Panc1 (cell line): ENCODE results near the gene SLFN12. TPM values are rescaled to one million over a fixed set of nuclear protein-coding genes. Genes with fewer than 3 reads are reported as not detected.
"Not testable (repeated sequence)": the region's sequence is repeated elsewhere in the genome, so short reads cannot be mapped to it uniquely, and the experiment has no call there.

ENCODE experiments used
- ATAC-seq: fragments of 200-7000 bp; cut with Tn5 transposase; 2 replicates; pipeline ENCODE4 v1.9.1; 2020; ENCODE audit warnings: mild to moderate bottlenecking, moderate library complexity
- BruUV-seq: library from RNA; stranded (reverse); fragments of 400-500 nt; replicated peaks from 2 replicates; lab custom pipeline; 2021; lab: Mats Ljungman, UMichigan
- CTCF ChIA-PET: fragments of 300-600 bp; sonication (Branson Sonifier 250); formaldehyde crosslinking; loops from one replicate; lab custom pipeline; 2022; ENCODE audit warnings: antibody characterized with exemption; lab: Charles Lee
- POLR2A ChIA-PET: fragments of 300-600 bp; sonication (Branson Sonifier 250); formaldehyde crosslinking; loops from one replicate; lab custom pipeline; 2022; ENCODE audit warnings: antibody characterized with exemption; lab: Charles Lee
- DNase-seq: peaks from one replicate; pipeline ENCODE4 v3.0.0-alpha.2; 2010; ENCODE audit warnings: low read depth, low spot score
- H3K27ac ChIP-seq: 2 replicates; pipeline ENCODE4 v1.5.1; 2011; ENCODE audit warnings: mild to moderate bottlenecking, low read length, inconsistent platforms
- H3K27me3 ChIP-seq: fragments of 200-500 bp; sonication (Bioruptor generic); 2 replicates; pipeline ENCODE4 v1.6.0; 2014; ENCODE audit warnings: low read length, inconsistent platforms; ENCODE audit not compliant: control insufficient read depth, insufficient read depth
- H3K36me3 ChIP-seq: fragments of 200-500 bp; sonication (Bioruptor generic); 2 replicates; pipeline ENCODE4 v1.5.1; 2014; ENCODE audit warnings: inconsistent platforms, mild to moderate bottlenecking, low read length, moderate library complexity; ENCODE audit not compliant: control insufficient read depth, insufficient read depth
- H3K4me1 ChIP-seq: 2 replicates; pipeline ENCODE4 v1.5.1; 2011; ENCODE audit warnings: inconsistent platforms, mild to moderate bottlenecking, low read length, moderate library complexity; ENCODE audit not compliant: control insufficient read depth, insufficient read depth
- H3K4me3 ChIP-seq, 2 experiments: 2 replicates each; pipeline ENCODE4 v1.5.1; 2011 to 2012; ENCODE audit warnings: low read depth in 2 of 2, low read length in 2 of 2, mild to moderate bottlenecking in 2 of 2, inconsistent platforms in 1 of 2, moderate library complexity in 1 of 2
- H3K9me3 ChIP-seq: fragments of 200-500 bp; sonication (Bioruptor generic); 2 replicates; pipeline ENCODE4 v1.5.1; 2014; ENCODE audit warnings: low read depth, mild to moderate bottlenecking, inconsistent platforms, low read length, moderate library complexity; ENCODE audit not compliant: control insufficient read depth, insufficient read depth
- POLR2AphosphoS5 ChIP-seq: IDR thresholded peaks from 2 replicates; pipeline ENCODE4 v1.6.1; 2012; ENCODE audit warnings: mild to moderate bottlenecking, low read depth, low read length, moderate library complexity
- SIN3A ChIP-seq: IDR thresholded peaks from 2 replicates; pipeline ENCODE4 v1.6.1; 2012; ENCODE audit warnings: low read depth, mild to moderate bottlenecking, low read length, moderate library complexity, borderline replicate concordance; ENCODE audit not compliant: insufficient read depth
- TCF7L2 ChIP-seq: IDR thresholded peaks from 2 replicates; pipeline ENCODE4 v1.6.1; 2011; ENCODE audit warnings: mild to moderate bottlenecking, low read depth, low read length, inconsistent platforms
- in situ Hi-C: cut with HindIII; loops from 2 replicates; pipeline ENCODE4 v1.10.0; 2016; ENCODE audit warnings: low sequenced_read_pairs, low pct_unique_long_range_greater_than_20kb
- intact Hi-C: fragments of 100-400 bp; cut with micrococcal nuclease; formaldehyde crosslinking; loops from one replicate; pipeline ENCODE4 v1.10.0; 2022; ENCODE audit not compliant: unreplicated experiment
- total RNA-seq: library from RNA; stranded (reverse); gene quantifications from one replicate; pipeline ENCODE4 v1.2.1, GENCODE V29; 2021; ENCODE audit not compliant: unreplicated experiment
- TF ChIP-seq, protein P1 (sequence below), 2 experiments: IDR thresholded peaks; 2 replicates each; pipeline ENCODE4 v1.6.1; 2011 to 2012; ENCODE audit warnings: low read depth in 2 of 2, control low read depth in 1 of 2, low read length in 1 of 2, mild to moderate bottlenecking in 1 of 2, moderate library complexity in 1 of 2; ENCODE audit not compliant: insufficient read depth in 1 of 2
- TF ChIP-seq, protein P2 (sequence below): fragments of 450-650 bp; IDR thresholded peaks from 2 replicates; pipeline ENCODE4 v1.5.1; 2017; ENCODE audit warnings: mild to moderate bottlenecking

The SLFN12 gene
- total RNA-seq, 1 experiment from 2014 or later, result 35.2 TPM

DNA sequence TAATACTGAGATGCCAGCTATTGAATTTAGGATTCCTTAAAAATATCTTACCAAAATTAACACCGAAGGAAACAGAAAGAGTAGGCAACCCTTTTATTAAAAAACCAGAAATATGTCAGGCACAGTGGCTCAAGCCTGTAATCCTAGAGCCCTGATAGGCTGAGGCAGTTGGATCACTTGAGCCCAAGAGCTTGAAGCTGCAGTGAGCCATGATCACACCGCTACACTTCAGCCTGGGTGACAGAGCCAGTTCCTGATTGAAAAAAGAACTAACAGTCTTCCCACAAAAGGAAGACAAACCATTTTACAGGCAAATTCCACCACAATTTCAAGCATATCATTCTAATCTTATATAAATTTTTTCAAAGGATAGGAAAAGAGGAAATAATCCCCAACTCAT lies 15.6 kb downstream of the SLFN12 start:
- in situ Hi-C loops, result no loop called here
- intact Hi-C loops, result no loop called here
- no peak for DNase-seq

DNA sequence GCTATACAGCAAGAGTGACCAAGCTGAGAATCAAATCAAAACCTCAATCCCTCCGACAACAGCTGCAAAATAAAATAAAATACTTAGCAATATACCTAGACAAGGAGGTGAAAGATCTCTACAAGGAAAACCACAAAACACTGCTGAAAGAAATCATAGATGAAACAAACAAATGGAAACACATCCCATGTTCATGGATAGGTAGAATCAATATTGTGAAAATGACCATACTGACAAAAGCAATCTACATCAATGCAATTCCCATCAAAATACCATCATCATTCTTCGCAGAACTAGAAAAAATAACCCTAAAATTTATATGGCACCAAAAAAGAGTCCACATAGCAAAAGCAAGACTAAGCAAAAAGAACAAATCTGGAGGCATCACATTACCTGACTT lies 17.6 kb downstream of the SLFN12 start:
- H3K4me3 ChIP-seq, H3K27ac ChIP-seq, intact Hi-C loops, H3K27me3 ChIP-seq, H3K4me1 ChIP-seq, DNase-seq, CTCF ChIA-PET, ATAC-seq, H3K9me3 ChIP-seq, BruUV-seq, POLR2A ChIA-PET, in situ Hi-C loops, H3K36me3 ChIP-seq: not testable (repeated sequence)

More for the DNA sequence above, 15.6 kb downstream of the SLFN12 start:
- ChIA-PET CTCF (no interaction called here), POLR2A (no interaction called here)
- Histone ChIP-seq H3K4me3 (no peak overlapping the region), H3K27ac (no peak overlapping the region), H3K4me1 (no peaks in the 10 kb centered on the region), H3K9me3 (no peaks in the 10 kb centered on the region), H3K27me3 (no peaks in the 10 kb centered on the region), H3K36me3 (peaks cover 5% of the 10 kb centered on the region; the same call in 1 of the 2 replicates)
- no peak for ATAC-seq
- no TSS peak for BruUV-seq
- TF ChIP-seq, protein P1, sequence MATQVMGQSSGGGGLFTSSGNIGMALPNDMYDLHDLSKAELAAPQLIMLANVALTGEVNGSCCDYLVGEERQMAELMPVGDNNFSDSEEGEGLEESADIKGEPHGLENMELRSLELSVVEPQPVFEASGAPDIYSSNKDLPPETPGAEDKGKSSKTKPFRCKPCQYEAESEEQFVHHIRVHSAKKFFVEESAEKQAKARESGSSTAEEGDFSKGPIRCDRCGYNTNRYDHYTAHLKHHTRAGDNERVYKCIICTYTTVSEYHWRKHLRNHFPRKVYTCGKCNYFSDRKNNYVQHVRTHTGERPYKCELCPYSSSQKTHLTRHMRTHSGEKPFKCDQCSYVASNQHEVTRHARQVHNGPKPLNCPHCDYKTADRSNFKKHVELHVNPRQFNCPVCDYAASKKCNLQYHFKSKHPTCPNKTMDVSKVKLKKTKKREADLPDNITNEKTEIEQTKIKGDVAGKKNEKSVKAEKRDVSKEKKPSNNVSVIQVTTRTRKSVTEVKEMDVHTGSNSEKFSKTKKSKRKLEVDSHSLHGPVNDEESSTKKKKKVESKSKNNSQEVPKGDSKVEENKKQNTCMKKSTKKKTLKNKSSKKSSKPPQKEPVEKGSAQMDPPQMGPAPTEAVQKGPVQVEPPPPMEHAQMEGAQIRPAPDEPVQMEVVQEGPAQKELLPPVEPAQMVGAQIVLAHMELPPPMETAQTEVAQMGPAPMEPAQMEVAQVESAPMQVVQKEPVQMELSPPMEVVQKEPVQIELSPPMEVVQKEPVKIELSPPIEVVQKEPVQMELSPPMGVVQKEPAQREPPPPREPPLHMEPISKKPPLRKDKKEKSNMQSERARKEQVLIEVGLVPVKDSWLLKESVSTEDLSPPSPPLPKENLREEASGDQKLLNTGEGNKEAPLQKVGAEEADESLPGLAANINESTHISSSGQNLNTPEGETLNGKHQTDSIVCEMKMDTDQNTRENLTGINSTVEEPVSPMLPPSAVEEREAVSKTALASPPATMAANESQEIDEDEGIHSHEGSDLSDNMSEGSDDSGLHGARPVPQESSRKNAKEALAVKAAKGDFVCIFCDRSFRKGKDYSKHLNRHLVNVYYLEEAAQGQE (IDR thresholded peaks at IDR 0.05; ENCODE audit: insufficient read depth in 1 of 2, low read depth in 2 of 2, low read length in 1 of 2), result no peak
- TF ChIP-seq TCF7L2, result no peak
- TF ChIP-seq SIN3A, result no peak
- TF ChIP-seq POLR2AphosphoS5, result no peak
- TF ChIP-seq, protein P2, sequence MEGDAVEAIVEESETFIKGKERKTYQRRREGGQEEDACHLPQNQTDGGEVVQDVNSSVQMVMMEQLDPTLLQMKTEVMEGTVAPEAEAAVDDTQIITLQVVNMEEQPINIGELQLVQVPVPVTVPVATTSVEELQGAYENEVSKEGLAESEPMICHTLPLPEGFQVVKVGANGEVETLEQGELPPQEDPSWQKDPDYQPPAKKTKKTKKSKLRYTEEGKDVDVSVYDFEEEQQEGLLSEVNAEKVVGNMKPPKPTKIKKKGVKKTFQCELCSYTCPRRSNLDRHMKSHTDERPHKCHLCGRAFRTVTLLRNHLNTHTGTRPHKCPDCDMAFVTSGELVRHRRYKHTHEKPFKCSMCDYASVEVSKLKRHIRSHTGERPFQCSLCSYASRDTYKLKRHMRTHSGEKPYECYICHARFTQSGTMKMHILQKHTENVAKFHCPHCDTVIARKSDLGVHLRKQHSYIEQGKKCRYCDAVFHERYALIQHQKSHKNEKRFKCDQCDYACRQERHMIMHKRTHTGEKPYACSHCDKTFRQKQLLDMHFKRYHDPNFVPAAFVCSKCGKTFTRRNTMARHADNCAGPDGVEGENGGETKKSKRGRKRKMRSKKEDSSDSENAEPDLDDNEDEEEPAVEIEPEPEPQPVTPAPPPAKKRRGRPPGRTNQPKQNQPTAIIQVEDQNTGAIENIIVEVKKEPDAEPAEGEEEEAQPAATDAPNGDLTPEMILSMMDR, result no peak

DNA sequence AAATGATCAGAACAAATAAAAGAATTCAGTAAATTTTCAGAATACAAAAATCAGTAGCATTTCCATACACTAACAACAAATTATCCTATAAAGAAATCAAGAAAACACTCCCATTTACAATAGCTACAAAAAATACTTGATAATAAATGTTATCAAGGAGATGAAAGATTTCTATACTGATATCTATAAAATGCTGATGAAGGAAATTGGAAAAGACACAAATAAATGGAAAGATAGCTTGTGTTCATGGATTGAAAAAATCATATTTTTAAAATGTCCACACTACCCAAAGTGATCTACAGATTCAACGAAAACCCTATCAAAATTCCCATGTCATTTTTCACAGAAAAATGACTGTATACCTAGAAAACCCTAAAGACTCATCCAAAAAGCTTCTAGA lies 18.1 kb downstream of the SLFN12 start:
- ATAC-seq (no peak), DNase-seq (no peak)
- no peaks in the 10 kb centered on the region for H3K9me3 ChIP-seq
- in situ Hi-C loops (no loop called here), intact Hi-C loops (no loop called here)
- H3K36me3 ChIP-seq, result no peaks in the 10 kb centered on the region
- CTCF ChIA-PET, result no interaction called here
- no peak overlapping the region for H3K4me3 ChIP-seq
- no peaks in the 10 kb centered on the region for H3K4me1 ChIP-seq
- no TSS peak for BruUV-seq
- POLR2A ChIA-PET, result interaction anchor here (0.6 kb wide), 1 partner anchor 1915 kb away, joined by 5 read pairs; no protein-coding TSS in a partner anchor
- H3K27me3 ChIP-seq, result no peaks in the 10 kb centered on the region
- TF ChIP-seq, protein P1 (IDR thresholded peaks at IDR 0.05; ENCODE audit: insufficient read depth in 1 of 2, low read depth in 2 of 2, low read length in 1 of 2), result no peak
- TF ChIP-seq TCF7L2, result no peak
- TF ChIP-seq, protein P2, result no peak
- no peak for TF ChIP-seq SIN3A
- TF ChIP-seq POLR2AphosphoS5, result no peak
- H3K27ac ChIP-seq, result no peak overlapping the region
